DOHH2 (cell line): ENCODE results near the gene BPI.
"Not testable (repeated sequence)": the region's sequence is repeated elsewhere in the genome, so short reads cannot be mapped to it uniquely, and the experiment has no call there.

Experiments
- H3F3A ChIP-seq: fragments of 200-600 bp; sonication (generic), shearing (Covaris generic); 2 replicates; pipeline ENCODE4 v1.6.0; 2016; ENCODE audit warnings: antibody characterized with exemption, mild to moderate bottlenecking; ENCODE audit not compliant: control insufficient read depth, insufficient read depth
- H3K27ac ChIP-seq: fragments of 200-600 bp; sonication (generic); 2 replicates; pipeline ENCODE4 v1.5.1; 2014; ENCODE audit warnings: low read depth, mild to moderate bottlenecking, low read length, moderate library complexity
- H3K27me3 ChIP-seq: fragments of 200-600 bp; sonication (generic); 2 replicates; pipeline ENCODE4 v1.6.1; 2014; ENCODE audit warnings: mild to moderate bottlenecking, low read length, mixed read lengths; ENCODE audit not compliant: control insufficient read depth
- H3K36me3 ChIP-seq: fragments of 200-600 bp; sonication (generic); 2 replicates; pipeline ENCODE4 v1.6.1; 2014; ENCODE audit warnings: mild to moderate bottlenecking, low read length, moderate library complexity, mixed read lengths; ENCODE audit not compliant: control insufficient read depth
- H3K4me1 ChIP-seq: fragments of 200-600 bp; sonication (generic); 2 replicates; pipeline ENCODE4 v1.6.1; 2014; ENCODE audit warnings: mild to moderate bottlenecking, low read length, mixed read lengths; ENCODE audit not compliant: control insufficient read depth
- H3K4me2 ChIP-seq: fragments of 200-600 bp; sonication (generic); 2 replicates; pipeline ENCODE4 v1.6.0; 2014; ENCODE audit warnings: mild to moderate bottlenecking, low read length, moderate library complexity
- H3K4me3 ChIP-seq: fragments of 200-600 bp; sonication (generic); 2 replicates; pipeline ENCODE4 v1.5.1; 2014; ENCODE audit warnings: mild to moderate bottlenecking, low read length, mixed read lengths
- H3K79me2 ChIP-seq: fragments of 200-600 bp; sonication (generic); 2 replicates; pipeline ENCODE4 v1.6.1; 2014; ENCODE audit warnings: mild to moderate bottlenecking, low read length, mixed read lengths; ENCODE audit not compliant: control insufficient read depth
- H3K9me2 ChIP-seq: fragments of 200-600 bp; sonication (generic); replicated peaks from 2 replicates; pipeline ENCODE4 v1.6.1; 2014; ENCODE audit warnings: mild to moderate bottlenecking, low read length, mixed read lengths; ENCODE audit not compliant: control insufficient read depth
- H3K9me3 ChIP-seq: fragments of 200-600 bp; sonication (generic); 2 replicates; pipeline ENCODE4 v1.6.1; 2014; ENCODE audit warnings: antibody characterized with exemption, low read length, mixed read lengths; ENCODE audit not compliant: control insufficient read depth, insufficient read depth
- H4K20me1 ChIP-seq: fragments of 200-600 bp; sonication (generic); 2 replicates; pipeline ENCODE4 v1.6.0; 2014; ENCODE audit warnings: low read depth, mild to moderate bottlenecking, antibody characterized with exemption, low read length, moderate library complexity; ENCODE audit not compliant: control insufficient read depth, insufficient read depth
- EZH2phosphoT487 ChIP-seq: fragments of 200-600 bp; sonication (generic); IDR thresholded peaks from 2 replicates; pipeline ENCODE4 v1.6.1; 2017; ENCODE audit warnings: borderline replicate concordance, mild to moderate bottlenecking, antibody characterized with exemption, low read length, moderate library complexity, mixed read lengths
- TF ChIP-seq, protein P1 (sequence below): fragments of 200-600 bp; sonication (generic); IDR thresholded peaks from one replicate; pipeline ENCODE4 v1.5.1; 2014; ENCODE audit warnings: antibody characterized with exemption, mild to moderate bottlenecking, low read depth, low read length; ENCODE audit not compliant: poor library complexity, severe bottlenecking

The BPI gene

DNA sequence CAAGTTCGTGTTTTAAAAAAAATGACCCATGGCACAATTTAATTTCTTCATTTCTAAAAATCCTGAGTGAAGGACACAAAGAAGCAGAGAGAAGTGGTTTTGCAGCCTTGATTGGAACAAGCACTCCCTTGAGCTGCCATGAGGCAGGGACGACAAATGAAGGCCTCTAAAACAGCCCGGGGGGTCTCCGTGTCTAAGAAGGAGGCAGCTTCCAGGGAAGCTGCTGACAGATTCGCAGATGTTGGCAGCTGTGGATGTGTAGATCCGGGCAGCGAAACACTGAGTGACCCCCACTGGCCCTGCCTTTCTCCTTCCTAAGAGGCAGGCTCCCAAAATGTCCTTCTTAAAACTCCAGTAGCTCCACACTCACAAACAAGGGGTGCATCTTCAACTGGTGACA, 32.8 kb downstream of the BPI start:
- H3K27ac ChIP-seq: no peak overlapping the region
- H3K4me2 ChIP-seq: no peak overlapping the region
- no peaks in the 10 kb centered on the region for H3K36me3 ChIP-seq
- H3K27me3 ChIP-seq: no peaks in the 10 kb centered on the region
- no peaks in the 10 kb centered on the region for H3K9me2 ChIP-seq
- no peak overlapping the region for H3K4me3 ChIP-seq
- no peaks in the 10 kb centered on the region for H3K79me2 ChIP-seq
- no peaks in the 10 kb centered on the region for H3K4me1 ChIP-seq
- peaks cover 6% of the 10 kb centered on the region; the same call in 1 of the 2 replicates for H3K9me3 ChIP-seq
- TF ChIP-seq, protein P1, sequence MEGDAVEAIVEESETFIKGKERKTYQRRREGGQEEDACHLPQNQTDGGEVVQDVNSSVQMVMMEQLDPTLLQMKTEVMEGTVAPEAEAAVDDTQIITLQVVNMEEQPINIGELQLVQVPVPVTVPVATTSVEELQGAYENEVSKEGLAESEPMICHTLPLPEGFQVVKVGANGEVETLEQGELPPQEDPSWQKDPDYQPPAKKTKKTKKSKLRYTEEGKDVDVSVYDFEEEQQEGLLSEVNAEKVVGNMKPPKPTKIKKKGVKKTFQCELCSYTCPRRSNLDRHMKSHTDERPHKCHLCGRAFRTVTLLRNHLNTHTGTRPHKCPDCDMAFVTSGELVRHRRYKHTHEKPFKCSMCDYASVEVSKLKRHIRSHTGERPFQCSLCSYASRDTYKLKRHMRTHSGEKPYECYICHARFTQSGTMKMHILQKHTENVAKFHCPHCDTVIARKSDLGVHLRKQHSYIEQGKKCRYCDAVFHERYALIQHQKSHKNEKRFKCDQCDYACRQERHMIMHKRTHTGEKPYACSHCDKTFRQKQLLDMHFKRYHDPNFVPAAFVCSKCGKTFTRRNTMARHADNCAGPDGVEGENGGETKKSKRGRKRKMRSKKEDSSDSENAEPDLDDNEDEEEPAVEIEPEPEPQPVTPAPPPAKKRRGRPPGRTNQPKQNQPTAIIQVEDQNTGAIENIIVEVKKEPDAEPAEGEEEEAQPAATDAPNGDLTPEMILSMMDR: no peak
- no peak for TF ChIP-seq EZH2phosphoT487
- no peaks in the 10 kb centered on the region for H4K20me1 ChIP-seq
- no peaks in the 10 kb centered on the region for H3F3A ChIP-seq

DNA sequence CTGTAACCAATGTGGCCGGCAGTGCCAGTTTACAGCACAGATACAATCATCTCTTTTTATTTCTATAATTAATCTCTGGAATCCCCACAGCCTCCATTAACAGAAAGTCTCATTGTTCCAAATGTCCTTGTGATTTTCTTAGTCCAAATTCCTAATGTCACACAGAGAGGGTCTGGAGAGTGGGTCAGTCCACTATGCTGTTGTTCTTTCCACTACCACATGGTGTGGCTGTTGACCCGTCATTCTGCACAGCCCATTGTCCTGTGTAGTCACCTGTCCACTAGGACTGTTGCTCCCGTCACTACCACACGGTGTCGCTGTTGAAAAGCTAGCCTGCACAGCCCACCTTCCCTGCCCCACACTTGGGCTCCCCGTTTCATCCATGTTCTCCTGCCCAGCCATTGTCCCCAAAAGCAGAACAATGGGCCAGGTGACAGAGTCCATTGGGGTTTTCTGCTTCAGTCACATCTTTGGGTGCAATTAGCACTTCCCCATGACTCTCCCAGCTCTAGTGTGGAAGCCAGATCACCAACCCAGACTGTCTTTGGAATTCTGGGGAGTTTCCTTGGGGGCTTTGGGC, 33.7 kb downstream of the BPI start:
- TF ChIP-seq, protein P1: peak; percentile 46
- no peak for TF ChIP-seq EZH2phosphoT487
- H3K4me3 ChIP-seq: no peak overlapping the region
- H3K79me2 ChIP-seq: no peaks in the 10 kb centered on the region
- H3F3A ChIP-seq: no peaks in the 10 kb centered on the region
- H3K27ac ChIP-seq: no peak overlapping the region
- no peaks in the 10 kb centered on the region for H3K4me1 ChIP-seq
- no peaks in the 10 kb centered on the region for H3K36me3 ChIP-seq
- H4K20me1 ChIP-seq: no peaks in the 10 kb centered on the region
- H3K9me3 ChIP-seq: peaks cover 6% of the 10 kb centered on the region; the same call in 1 of the 2 replicates
- H3K27me3 ChIP-seq: no peaks in the 10 kb centered on the region; the same call in 1 of the 2 replicates
- no peak overlapping the region for H3K4me2 ChIP-seq
- no peaks in the 10 kb centered on the region for H3K9me2 ChIP-seq

DNA sequence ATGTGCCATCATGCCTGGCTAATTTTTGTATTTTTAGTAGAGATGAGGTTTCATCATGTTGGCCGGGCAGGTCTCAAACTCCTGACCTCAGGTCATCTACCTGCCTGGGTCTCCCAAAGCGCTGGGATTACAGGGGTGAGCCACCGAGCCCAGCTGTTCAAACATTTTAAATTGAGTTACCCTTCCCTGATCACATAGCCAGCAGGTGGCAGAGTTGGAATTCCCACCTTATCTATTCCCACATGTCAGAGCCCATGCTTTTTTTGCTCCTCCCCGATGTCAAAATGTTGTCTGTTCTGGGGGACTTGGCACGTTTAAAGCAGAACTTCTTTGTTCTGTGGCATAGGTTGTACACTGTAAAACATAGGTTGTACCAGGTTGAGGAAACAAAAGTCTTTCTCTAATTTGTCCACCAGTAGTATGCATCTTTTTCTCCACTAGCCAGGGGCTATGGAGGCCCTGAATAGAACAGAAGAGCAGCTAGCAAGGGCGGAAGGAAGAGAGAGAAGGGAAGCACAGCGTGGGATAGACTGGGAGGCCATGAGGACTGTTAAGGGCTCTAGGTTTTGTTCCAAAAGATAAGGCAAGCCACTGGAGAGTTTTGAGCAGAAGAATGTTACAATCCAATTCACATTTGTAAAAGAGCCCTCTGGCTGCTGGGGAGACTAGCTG, 35.0 kb downstream of the BPI start:
- Histone ChIP-seq H3F3A (no peaks in the 10 kb centered on the region), H3K27me3 (no peaks in the 10 kb centered on the region; the same call in 1 of the 2 replicates), H4K20me1 (no peaks in the 10 kb centered on the region), H3K36me3 (no peaks in the 10 kb centered on the region), H3K4me1 (no peaks in the 10 kb centered on the region), H3K79me2 (no peaks in the 10 kb centered on the region), H3K9me3 (peaks cover 6% of the 10 kb centered on the region; the same call in 1 of the 2 replicates), H3K4me2 (no peak overlapping the region), H3K9me2 (no peaks in the 10 kb centered on the region), H3K4me3 (no peak overlapping the region), H3K27ac (no peak overlapping the region)
- TF ChIP-seq EZH2phosphoT487: no peak
- TF ChIP-seq, protein P1: no peak

DNA sequence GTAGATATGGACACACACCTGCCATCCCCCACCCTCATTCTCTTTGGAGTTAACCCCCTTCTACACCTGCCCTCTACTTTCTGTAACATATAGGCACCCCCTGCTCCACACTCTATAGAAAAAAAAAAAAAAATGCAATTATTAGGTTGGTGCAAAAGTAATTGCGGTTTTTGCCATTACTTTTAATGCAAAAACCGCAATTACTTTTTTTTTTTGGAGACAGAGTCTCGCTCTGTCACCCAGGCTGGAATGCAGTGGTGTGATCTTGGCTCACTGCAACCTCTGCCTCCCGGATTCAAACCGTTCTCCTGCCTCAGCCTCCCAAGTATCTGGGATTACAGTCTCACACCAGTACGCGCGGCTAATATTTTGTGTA, 35.6 kb downstream of the BPI start:
- not testable (repeated sequence) for H3K27ac ChIP-seq, H3K4me1 ChIP-seq, H3K9me2 ChIP-seq, H3F3A ChIP-seq, H3K9me3 ChIP-seq, H3K4me3 ChIP-seq, H3K4me2 ChIP-seq, H3K79me2 ChIP-seq, H3K36me3 ChIP-seq, H3K27me3 ChIP-seq, H4K20me1 ChIP-seq
